Uterus (tissue), 2 donors: ENCODE data around the gene YTHDF1.

Experiments used
- POLR2A ChIP-seq, 2 donors: fragments of 450-650 bp; IDR thresholded peaks; one replicate each; pipeline ENCODE4 v1.6.1; 2016; ENCODE audit warnings: antibody characterized with exemption in 2 of 2, mild to moderate bottlenecking in 1 of 2, moderate library complexity in 1 of 2
- TF ChIP-seq, protein P1 (sequence below), 4 experiments: fragments of 200-600 bp in 2 of 4; fragments of 450-650 bp in 2 of 4; sonication (generic) in 2 of 4; IDR thresholded peaks; one replicate each; pipeline ENCODE4 v1.5.1; 2016 to 2019; ENCODE audit warnings: antibody characterized with exemption in 4 of 4, mild to moderate bottlenecking in 2 of 4, moderate library complexity in 1 of 4

DNA sequence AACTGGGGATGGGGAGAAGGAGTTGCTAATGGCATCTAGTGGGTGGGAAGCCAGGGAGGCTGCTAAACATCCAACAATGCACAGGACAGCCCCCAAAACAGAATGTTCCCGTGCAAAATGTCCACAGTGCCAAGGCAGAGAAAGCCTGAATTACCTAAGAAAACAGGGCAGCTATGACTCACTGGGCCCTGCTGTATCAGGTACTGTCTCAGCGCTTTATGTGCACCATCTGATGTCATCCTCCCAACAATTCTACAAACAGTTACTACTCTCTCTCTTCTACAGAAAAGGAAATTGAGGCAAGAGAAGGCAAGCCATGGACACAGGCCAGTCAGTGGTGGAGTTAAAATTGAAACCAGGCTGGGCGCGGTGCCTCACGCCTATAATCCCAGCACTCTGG, 3.1 kb downstream of the YTHDF1 start:
- TF ChIP-seq, protein P1, sequence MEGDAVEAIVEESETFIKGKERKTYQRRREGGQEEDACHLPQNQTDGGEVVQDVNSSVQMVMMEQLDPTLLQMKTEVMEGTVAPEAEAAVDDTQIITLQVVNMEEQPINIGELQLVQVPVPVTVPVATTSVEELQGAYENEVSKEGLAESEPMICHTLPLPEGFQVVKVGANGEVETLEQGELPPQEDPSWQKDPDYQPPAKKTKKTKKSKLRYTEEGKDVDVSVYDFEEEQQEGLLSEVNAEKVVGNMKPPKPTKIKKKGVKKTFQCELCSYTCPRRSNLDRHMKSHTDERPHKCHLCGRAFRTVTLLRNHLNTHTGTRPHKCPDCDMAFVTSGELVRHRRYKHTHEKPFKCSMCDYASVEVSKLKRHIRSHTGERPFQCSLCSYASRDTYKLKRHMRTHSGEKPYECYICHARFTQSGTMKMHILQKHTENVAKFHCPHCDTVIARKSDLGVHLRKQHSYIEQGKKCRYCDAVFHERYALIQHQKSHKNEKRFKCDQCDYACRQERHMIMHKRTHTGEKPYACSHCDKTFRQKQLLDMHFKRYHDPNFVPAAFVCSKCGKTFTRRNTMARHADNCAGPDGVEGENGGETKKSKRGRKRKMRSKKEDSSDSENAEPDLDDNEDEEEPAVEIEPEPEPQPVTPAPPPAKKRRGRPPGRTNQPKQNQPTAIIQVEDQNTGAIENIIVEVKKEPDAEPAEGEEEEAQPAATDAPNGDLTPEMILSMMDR (IDR thresholded peaks at IDR 0.05) = no peak
- no peak for TF ChIP-seq POLR2A (IDR thresholded peaks at IDR 0.05)
